ENCODE data around the gene CHD2. TPM values are rescaled to one million over a fixed set of nuclear protein-coding genes. Genes with fewer than 3 reads are reported as not detected.

CHD2 gene
- total RNA-seq, 1 donor from 2014 or later, result 61.2 TPM

DNA sequence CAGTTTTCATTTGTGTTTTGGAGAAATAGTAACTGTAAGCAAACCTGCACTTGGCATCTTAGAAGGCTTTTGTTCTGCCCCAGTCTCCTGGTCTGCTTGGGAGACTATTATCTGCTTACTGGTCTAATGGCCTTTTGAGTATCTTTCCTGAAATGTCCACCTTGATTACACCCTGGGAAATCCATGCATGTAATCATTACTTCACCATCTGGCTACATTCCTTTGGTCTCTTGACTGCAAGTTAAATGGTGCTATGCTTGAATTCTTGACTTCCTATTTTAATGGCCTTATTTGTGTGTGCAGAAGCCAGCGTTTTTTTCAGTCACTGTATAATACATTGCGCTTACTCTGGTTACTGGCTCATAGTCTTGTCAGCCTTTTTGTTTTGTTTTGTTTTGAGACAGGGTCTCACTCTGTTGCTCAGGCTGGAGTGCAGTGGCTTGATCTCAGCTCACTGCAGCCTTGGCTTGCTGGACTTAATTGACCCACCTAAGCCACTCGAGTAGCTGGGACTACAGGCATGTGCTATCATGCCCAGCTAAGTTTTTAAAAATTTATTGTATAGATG is 30.0 kb downstream of the CHD2 start:
- Histone ChIP-seq H3K27me3 (no peaks in the 10 kb centered on the region), H3K27ac (peak overlapping the region; percentile 13 to 19), H3K4me3 (no peak overlapping the region), H3K36me3 (peaks cover 65 to 79% of the 10 kb centered on the region in 2 donors), H3K4me1 (peaks cover 0 to 2% of the 10 kb centered on the region in 2 donors), H3K9me3 (no peaks in the 10 kb centered on the region)
- no peak for DNase-seq (ENCODE audit: low spot score in 2 of 2)
- intact Hi-C loops (cut with DNase I), result no loop called here
- TF ChIP-seq, protein P1, sequence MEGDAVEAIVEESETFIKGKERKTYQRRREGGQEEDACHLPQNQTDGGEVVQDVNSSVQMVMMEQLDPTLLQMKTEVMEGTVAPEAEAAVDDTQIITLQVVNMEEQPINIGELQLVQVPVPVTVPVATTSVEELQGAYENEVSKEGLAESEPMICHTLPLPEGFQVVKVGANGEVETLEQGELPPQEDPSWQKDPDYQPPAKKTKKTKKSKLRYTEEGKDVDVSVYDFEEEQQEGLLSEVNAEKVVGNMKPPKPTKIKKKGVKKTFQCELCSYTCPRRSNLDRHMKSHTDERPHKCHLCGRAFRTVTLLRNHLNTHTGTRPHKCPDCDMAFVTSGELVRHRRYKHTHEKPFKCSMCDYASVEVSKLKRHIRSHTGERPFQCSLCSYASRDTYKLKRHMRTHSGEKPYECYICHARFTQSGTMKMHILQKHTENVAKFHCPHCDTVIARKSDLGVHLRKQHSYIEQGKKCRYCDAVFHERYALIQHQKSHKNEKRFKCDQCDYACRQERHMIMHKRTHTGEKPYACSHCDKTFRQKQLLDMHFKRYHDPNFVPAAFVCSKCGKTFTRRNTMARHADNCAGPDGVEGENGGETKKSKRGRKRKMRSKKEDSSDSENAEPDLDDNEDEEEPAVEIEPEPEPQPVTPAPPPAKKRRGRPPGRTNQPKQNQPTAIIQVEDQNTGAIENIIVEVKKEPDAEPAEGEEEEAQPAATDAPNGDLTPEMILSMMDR (IDR thresholded peaks at IDR 0.05), result no peak

DNA sequence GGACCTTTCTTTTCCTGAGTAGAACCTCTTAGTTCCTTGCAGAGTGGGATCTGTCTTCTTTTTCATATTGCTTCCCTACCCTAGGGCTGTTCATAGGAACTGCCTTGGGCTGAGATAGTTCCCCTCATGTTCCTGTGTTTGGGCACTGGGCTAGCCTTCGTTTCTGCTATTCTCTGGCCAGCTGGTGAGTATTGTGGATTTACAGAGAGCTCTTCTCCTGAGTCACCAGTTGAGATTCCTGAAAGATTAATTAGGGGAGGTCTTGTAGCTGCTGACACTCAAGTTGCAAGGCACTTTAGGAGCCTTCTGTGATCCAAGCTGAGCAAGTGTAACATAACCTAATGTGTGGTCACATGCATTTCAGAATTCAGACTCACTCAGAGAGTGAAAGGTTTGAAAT is 30.7 kb downstream of the CHD2 start:
- intact Hi-C loops (cut with DNase I), result no loop called here
- Histone ChIP-seq H3K9me3 (no peaks in the 10 kb centered on the region), H3K27ac (peak overlapping the region; percentile 13 to 19), H3K4me3 (no peak overlapping the region), H3K4me1 (peaks cover 0 to 2% of the 10 kb centered on the region in 2 donors), H3K36me3 (peaks cover 66 to 79% of the 10 kb centered on the region in 2 donors), H3K27me3 (no peaks in the 10 kb centered on the region)
- DNase-seq (ENCODE audit: low spot score in 2 of 2), result no peak
- TF ChIP-seq, protein P1 (IDR thresholded peaks at IDR 0.05), result no peak

DNA sequence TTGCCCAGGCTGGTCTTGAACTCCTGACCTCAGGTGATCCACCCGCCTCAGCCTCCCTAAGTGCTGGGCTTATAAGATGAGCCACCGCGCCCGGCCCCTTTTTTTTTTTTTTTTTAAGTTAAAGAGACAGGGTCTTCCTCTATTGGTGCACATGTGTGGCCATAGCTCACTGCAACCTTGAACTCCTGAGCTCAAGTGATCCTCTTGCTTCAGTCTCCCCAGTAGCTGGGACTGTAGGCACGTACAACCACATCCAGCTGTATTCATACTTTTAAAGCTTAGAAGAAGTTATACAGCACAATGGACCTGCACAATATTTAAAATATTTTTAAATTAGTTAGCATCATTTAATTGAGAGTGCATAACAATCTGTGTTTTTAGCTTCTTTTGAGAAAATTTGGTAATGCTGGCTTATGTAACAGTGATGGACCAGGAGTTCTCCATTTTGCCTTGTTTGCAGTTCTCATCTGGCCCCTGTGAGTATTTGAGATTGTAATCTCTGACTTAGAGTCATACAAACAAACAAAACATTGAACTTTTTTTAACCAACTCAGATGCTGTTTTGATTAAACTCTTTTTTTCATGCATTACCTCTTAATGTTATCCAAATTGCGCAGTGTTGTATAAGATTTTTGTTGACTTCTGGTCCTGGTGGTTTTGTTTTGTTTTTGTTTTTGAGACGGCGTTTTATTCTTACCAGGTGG is 33.0 kb downstream of the CHD2 start:
- DNase-seq (ENCODE audit: low spot score in 2 of 2), result no peak
- no peaks in the 10 kb centered on the region for H3K27me3 ChIP-seq
- no peaks in the 10 kb centered on the region for H3K9me3 ChIP-seq
- peaks cover 0 to 2% of the 10 kb centered on the region in 2 donors for H3K4me1 ChIP-seq
- intact Hi-C loops (cut with DNase I), result no loop called here
- peaks cover 64 to 77% of the 10 kb centered on the region in 2 donors for H3K36me3 ChIP-seq
- H3K4me3 ChIP-seq, result no peak overlapping the region
- TF ChIP-seq, protein P1 (IDR thresholded peaks at IDR 0.05), result no peak
- no peak overlapping the region for H3K27ac ChIP-seq

DNA sequence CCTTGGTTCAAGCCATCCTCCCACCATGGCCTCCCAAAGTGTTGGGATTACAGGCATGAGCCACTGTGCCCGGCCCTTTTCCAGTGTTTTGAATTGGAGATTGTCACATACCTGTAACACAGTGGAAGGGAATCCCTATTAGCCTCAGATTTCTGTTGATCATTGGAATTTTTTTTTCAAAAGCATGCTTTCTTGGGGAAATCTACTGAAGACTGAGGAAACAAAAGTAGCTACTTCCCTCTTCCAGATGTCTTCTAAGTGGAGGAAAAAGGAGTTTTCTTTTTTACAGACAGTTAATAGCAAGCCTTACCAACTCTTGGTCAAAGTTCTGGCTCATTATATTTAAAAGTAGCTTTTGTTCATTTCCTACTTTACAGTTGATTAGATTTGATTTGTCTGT is 33.7 kb downstream of the CHD2 start:
- TF ChIP-seq, protein P1 (IDR thresholded peaks at IDR 0.05), result no peak
- no peak for DNase-seq (ENCODE audit: low spot score in 2 of 2)
- peaks cover 67 to 77% of the 10 kb centered on the region in 2 donors for H3K36me3 ChIP-seq
- H3K27ac ChIP-seq, result no peak overlapping the region
- no peak overlapping the region for H3K4me3 ChIP-seq
- H3K9me3 ChIP-seq, result no peaks in the 10 kb centered on the region
- peaks cover 0 to 2% of the 10 kb centered on the region in 2 donors for H3K4me1 ChIP-seq
- intact Hi-C loops (cut with DNase I), result no loop called here
- no peaks in the 10 kb centered on the region for H3K27me3 ChIP-seq

DNA sequence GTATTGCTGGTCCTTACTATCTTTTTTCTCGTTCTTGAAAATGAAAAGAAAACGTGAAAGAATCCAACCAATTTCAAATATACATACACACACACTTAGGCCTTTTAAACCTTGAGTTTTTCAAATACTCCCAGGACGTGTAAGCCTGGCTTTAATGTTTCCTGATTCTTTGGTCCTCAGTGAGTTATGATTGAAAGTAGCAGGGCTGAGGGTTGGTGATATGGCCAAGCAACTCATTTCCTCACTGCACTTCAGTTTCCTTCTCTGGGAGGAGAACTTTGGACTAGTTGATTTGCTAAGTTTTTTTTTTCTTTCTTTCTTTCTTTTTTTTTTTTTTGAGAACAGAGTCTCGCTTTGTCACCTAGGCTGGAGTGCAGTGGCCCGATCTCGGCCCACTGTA is 34.6 kb downstream of the CHD2 start:
- Histone ChIP-seq H3K36me3 (peaks cover 68 to 78% of the 10 kb centered on the region in 2 donors), H3K27ac (no peak overlapping the region), H3K9me3 (no peaks in the 10 kb centered on the region), H3K27me3 (no peaks in the 10 kb centered on the region), H3K4me3 (no peak overlapping the region), H3K4me1 (peaks cover 0 to 2% of the 10 kb centered on the region in 2 donors)
- intact Hi-C loops (cut with DNase I), result no loop called here
- TF ChIP-seq, protein P1 (IDR thresholded peaks at IDR 0.05), result no peak
- no peak for DNase-seq (ENCODE audit: low spot score in 2 of 2)
